ENCODE results near the gene B4GALNT1.

B4GALNT1 gene

GRCh38 chr12:57579677-57580465, 53.1 kb downstream of the B4GALNT1 start:
- in situ Hi-C loops (cut with HindIII; ENCODE audit: low sequenced_read_pairs) = no loop called here
- no peak for DNase-seq (ENCODE audit: low read depth)
- no peak overlapping the region for H3K4me3 ChIP-seq (ENCODE audit: low read depth, low read length)
- TF ChIP-seq CTCF (IDR thresholded peaks at IDR 0.05; ENCODE audit: low read depth, low read length, missing control alignments) = no peak

- in situ Hi-C loops (cut with HindIII; ENCODE audit: low sequenced_read_pairs) = no loop called here
- no peak for DNase-seq (ENCODE audit: low read depth)
- no peak overlapping the region for H3K4me3 ChIP-seq (ENCODE audit: low read depth, low read length)
- TF ChIP-seq CTCF (IDR thresholded peaks at IDR 0.05; ENCODE audit: low read depth, low read length, missing control alignments) = no peak
Measured at GRCh38 chr12:57579011-57579410, 54.0 kb downstream of the B4GALNT1 start.

GRCh38 chr12:57577981-57578758, 54.8 kb downstream of the B4GALNT1 start:
- DNase-seq (ENCODE audit: low read depth) = no peak
- in situ Hi-C loops (cut with HindIII; ENCODE audit: low sequenced_read_pairs) = no loop called here
- H3K4me3 ChIP-seq (ENCODE audit: low read depth, low read length) = no peak overlapping the region
- TF ChIP-seq CTCF (IDR thresholded peaks at IDR 0.05; ENCODE audit: low read depth, low read length, missing control alignments) = no peak

- in situ Hi-C loops (cut with HindIII; ENCODE audit: low sequenced_read_pairs) = no loop called here
- no peak for DNase-seq (ENCODE audit: low read depth)
- TF ChIP-seq CTCF (IDR thresholded peaks at IDR 0.05; ENCODE audit: low read depth, low read length, missing control alignments) = no peak
- H3K4me3 ChIP-seq (ENCODE audit: low read depth, low read length) = no peak overlapping the region
Measured at GRCh38 chr12:57576613-57577160, 56.3 kb downstream of the B4GALNT1 start.
